Kidney (tissue), 14 donors: Measurements from ENCODE around the gene TCF7. TPM values are rescaled to one million over a fixed set of nuclear protein-coding genes. Genes with fewer than 3 reads are reported as not detected.

ENCODE experiments used
- DNase-seq, 5 donors: peaks; one replicate each; pipeline ENCODE4 v3.0.0-alpha.2; 2013 to 2020
- FAIRE-seq: peaks from 2 replicates; lab custom pipeline; 2012; peaks lifted over from hg19 to GRCh38; lab: Jason Lieb, UNC
- H3K27ac ChIP-seq, 2 donors: one replicate each; pipeline ENCODE4 v1.7.0; 2013; ENCODE audit warnings: low read depth in 2 of 2, low read length in 2 of 2, inconsistent platforms in 1 of 2
- H3K27me3 ChIP-seq: one replicate; pipeline ENCODE4 v1.7.1; 2013; ENCODE audit warnings: low read length, inconsistent platforms; ENCODE audit not compliant: control insufficient read depth, insufficient read depth
- H3K36me3 ChIP-seq, 3 donors: one replicate each; pipeline versions ENCODE4 v1.7.0 to v1.7.1; 2013; ENCODE audit warnings: low read length in 3 of 3, control low read depth in 1 of 3, inconsistent platforms in 1 of 3; ENCODE audit not compliant: insufficient read depth in 3 of 3, control insufficient read depth in 2 of 3
- H3K4me1 ChIP-seq, 3 donors: one replicate each; pipeline versions ENCODE4 v1.7.0 to v1.7.1; 2013; ENCODE audit warnings: low read length in 3 of 3, inconsistent platforms in 1 of 3, low read depth in 1 of 3; ENCODE audit not compliant: control insufficient read depth in 2 of 3, insufficient read depth in 2 of 3
- H3K4me3 ChIP-seq, 3 donors: one replicate each; pipeline versions ENCODE4 v1.7.0 to v1.8.1; 2013; ENCODE audit warnings: low read length in 3 of 3, control low read depth in 1 of 3, inconsistent platforms in 1 of 3
- H3K9ac ChIP-seq, 3 donors: one replicate each; pipeline versions ENCODE4 v1.7.0 to v1.7.1; 2013; ENCODE audit warnings: low read length in 3 of 3, control low read depth in 1 of 3, inconsistent platforms in 1 of 3
- H3K9me3 ChIP-seq, 3 donors: one replicate each; pipeline versions ENCODE4 v1.7.0 to v1.7.1; 2013; ENCODE audit warnings: low read length in 3 of 3, control low read depth in 1 of 3, inconsistent platforms in 1 of 3; ENCODE audit not compliant: control insufficient read depth in 2 of 3, insufficient read depth in 1 of 3
- CTCF ChIP-seq: IDR thresholded peaks from 3 replicates; pipeline ENCODE4 v1.5.1; 2012; ENCODE audit warnings: mild to moderate bottlenecking, moderate library complexity, borderline replicate concordance; ENCODE audit not compliant: insufficient read depth; ENCODE audit errors: extremely low read depth
- intact Hi-C: fragments of 100-400 bp; cut with DNase I; formaldehyde crosslinking; loops from one replicate; pipeline ENCODE4 v1.11.1; 2022
- polyA plus RNA-seq: library from polyadenylated mRNA; stranded (reverse); fragments of 350-450 nt; fragmentation: Illumina TruSeq; extraction: RNeasy Lipid Tissue Mini Kit (QIAGEN cat#74804); gene quantifications from one replicate; pipeline ENCODE4 v1.2.3, GENCODE V29; 2014; ENCODE audit warnings: low read depth, low replicate concordance; ENCODE audit not compliant: insufficient read depth
- total RNA-seq: library from RNA; stranded (reverse); fragmentation: NEBNext Ultra II Directional; extraction: Animal tissue kit (Norgen Biotek cat#: 25700); gene quantifications from one replicate; pipeline ENCODE4 v1.2.1, GENCODE V29; 2021
- donor health status: control.
- donor health status: control.
- donor health status: control.
- donor health status: control.
- donor health status: control.
- donor health status: DM: yes; HTN: yes; CAD: no.
- donor health status: Normal renal cell carcinoma (clear cell type).

Gene TCF7
- total and polyA plus RNA-seq, 2 donors from 2014 or later = 1.2 to 15.6 TPM

GRCh38 chr5:134088291-134088690 is 26.2 kb upstream of the TCF7 start:
- intact Hi-C loops = no loop called here
- no peak for DNase-seq
- H3K4me1 ChIP-seq = no peaks in the 10 kb centered on the region
- H3K27me3 ChIP-seq = no peaks in the 10 kb centered on the region
- no peak overlapping the region for H3K27ac ChIP-seq
- no peak overlapping the region for H3K4me3 ChIP-seq
- no peak for TF ChIP-seq CTCF
- no peaks in the 10 kb centered on the region for H3K36me3 ChIP-seq
- no peak overlapping the region for H3K9ac ChIP-seq
- FAIRE-seq = no peak
- no peaks in the 10 kb centered on the region for H3K9me3 ChIP-seq

DNA sequence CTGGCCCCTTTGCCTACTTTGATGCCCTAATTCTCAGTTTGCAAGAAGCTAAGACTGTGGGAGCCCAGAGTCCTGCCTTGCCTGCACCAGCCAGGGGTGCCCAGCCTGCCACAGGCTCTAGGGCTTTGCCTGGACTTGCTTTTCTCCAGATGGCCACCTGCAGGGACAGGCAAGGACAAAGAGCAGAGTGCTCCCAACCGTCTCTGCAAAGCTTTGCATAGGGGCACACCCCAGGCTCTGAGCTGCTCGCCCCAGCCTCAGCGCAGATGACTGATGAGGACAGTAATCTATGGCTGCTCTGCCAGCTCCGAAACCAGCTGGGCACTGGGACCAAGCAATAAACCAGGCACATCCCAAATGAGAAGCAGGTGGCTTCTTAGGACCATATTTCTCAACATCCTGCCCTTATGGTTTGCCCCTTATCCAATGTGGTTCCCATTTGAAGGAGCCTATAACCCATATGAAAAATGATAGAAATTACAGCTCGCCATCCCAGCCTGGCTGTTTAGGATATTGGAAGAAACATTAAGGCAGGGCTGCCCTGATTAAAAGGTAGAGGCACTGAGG is 25.4 kb upstream of the TCF7 start:
- H3K4me1 ChIP-seq = no peaks in the 10 kb centered on the region
- H3K27ac ChIP-seq = no peak overlapping the region
- H3K36me3 ChIP-seq = no peaks in the 10 kb centered on the region
- no peak for FAIRE-seq
- no peaks in the 10 kb centered on the region for H3K27me3 ChIP-seq
- no peak overlapping the region for H3K9ac ChIP-seq
- no peak for TF ChIP-seq CTCF
- H3K4me3 ChIP-seq = no peak overlapping the region
- no peaks in the 10 kb centered on the region for H3K9me3 ChIP-seq
- intact Hi-C loops = no loop called here
- DNase-seq = no peak

DNA sequence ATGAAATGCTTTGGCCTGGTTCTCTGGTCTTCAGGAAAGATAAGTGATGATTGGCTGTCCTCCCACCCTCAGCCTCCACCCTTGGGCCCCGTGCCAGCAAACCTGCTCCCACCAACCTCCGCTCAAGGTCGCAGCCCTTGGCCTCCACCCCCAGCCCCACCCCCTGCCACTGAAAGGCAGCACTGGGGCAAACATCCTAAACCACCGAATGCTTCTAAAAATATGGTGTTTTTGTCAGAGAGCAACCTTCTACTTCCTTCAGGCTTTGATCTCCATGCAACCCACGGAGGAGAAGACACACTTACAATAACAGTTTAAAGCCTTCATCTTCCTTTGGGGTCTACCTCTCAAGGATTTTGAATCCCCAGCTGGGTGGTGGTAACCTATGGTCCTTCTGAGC is 24.0 kb upstream of the TCF7 start:
- Histone ChIP-seq H3K9me3 (no peaks in the 10 kb centered on the region), H3K4me3 (no peak overlapping the region), H3K36me3 (no peaks in the 10 kb centered on the region), H3K27ac (no peak overlapping the region), H3K9ac (no peak overlapping the region), H3K27me3 (no peaks in the 10 kb centered on the region), H3K4me1 (no peaks in the 10 kb centered on the region)
- intact Hi-C loops = no loop called here
- FAIRE-seq (no peak), DNase-seq (no peak)
- no peak for TF ChIP-seq CTCF

- Histone ChIP-seq H3K36me3 (no peaks in the 10 kb centered on the region), H3K9ac (no peak overlapping the region), H3K27me3 (no peaks in the 10 kb centered on the region), H3K27ac (no peak overlapping the region), H3K4me1 (no peaks in the 10 kb centered on the region), H3K9me3 (no peaks in the 10 kb centered on the region), H3K4me3 (no peak overlapping the region)
- no peak for FAIRE-seq
- no peak for DNase-seq
- intact Hi-C loops = no loop called here
- TF ChIP-seq CTCF = no peak
Measured at GRCh38 chr5:134091626-134092121, 22.8 kb upstream of the TCF7 start.
